NCI-H128 (cell line): ENCODE results near the gene UBA7.
A peak's percentile ranks its signal among the peaks of the same experiment; 100 is the strongest.
"Not testable (repeated sequence)": the region's sequence is repeated elsewhere in the genome, so short reads cannot be mapped to it uniquely, and the experiment has no call there.

Experiments
- DNase-seq: peaks from one replicate; lab custom pipeline; 2025; ENCODE audit not compliant: unreplicated experiment; lab: John Stamatoyannopoulos, UW

UBA7 gene, protein sequence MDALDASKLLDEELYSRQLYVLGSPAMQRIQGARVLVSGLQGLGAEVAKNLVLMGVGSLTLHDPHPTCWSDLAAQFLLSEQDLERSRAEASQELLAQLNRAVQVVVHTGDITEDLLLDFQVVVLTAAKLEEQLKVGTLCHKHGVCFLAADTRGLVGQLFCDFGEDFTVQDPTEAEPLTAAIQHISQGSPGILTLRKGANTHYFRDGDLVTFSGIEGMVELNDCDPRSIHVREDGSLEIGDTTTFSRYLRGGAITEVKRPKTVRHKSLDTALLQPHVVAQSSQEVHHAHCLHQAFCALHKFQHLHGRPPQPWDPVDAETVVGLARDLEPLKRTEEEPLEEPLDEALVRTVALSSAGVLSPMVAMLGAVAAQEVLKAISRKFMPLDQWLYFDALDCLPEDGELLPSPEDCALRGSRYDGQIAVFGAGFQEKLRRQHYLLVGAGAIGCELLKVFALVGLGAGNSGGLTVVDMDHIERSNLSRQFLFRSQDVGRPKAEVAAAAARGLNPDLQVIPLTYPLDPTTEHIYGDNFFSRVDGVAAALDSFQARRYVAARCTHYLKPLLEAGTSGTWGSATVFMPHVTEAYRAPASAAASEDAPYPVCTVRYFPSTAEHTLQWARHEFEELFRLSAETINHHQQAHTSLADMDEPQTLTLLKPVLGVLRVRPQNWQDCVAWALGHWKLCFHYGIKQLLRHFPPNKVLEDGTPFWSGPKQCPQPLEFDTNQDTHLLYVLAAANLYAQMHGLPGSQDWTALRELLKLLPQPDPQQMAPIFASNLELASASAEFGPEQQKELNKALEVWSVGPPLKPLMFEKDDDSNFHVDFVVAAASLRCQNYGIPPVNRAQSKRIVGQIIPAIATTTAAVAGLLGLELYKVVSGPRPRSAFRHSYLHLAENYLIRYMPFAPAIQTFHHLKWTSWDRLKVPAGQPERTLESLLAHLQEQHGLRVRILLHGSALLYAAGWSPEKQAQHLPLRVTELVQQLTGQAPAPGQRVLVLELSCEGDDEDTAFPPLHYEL

DNA sequence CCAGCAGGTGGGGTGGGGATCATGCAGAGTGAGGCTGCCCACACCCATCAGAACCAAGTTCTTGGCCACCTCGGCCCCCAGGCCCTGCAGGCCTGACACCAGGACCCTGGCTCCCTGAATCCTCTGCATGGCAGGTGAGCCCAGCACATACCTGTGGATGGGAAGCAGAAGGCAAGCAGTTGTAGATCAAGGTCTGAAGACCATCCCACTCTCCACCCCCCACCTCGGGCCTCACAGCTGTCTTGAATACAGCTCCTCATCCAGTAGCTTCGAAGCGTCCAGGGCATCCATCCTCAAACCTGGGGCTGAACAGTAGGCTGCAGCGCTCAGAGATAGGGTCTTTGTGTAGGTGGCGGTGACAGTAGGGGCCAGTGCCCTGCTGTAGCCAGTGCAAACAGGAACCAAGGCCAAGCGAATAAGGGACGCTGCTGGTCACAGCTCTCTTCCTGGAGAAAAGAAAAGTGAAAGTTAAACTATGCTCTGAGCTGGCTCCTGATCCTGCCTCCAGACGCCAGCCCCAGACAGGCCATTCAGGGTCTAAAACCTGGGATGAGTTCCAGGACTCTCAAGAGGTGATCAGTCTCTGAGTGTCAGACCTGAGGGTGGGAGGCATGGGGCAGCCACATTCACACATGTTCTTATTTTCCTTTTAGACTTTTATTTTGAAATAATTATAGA lies at the start of gene UBA7:
Gene UBA7 (minus strand): TSS at position 457 of the 678 bp plus-strand sequence. CDS start 166 bp downstream, at position 291.
- no peak for DNase-seq

DNA sequence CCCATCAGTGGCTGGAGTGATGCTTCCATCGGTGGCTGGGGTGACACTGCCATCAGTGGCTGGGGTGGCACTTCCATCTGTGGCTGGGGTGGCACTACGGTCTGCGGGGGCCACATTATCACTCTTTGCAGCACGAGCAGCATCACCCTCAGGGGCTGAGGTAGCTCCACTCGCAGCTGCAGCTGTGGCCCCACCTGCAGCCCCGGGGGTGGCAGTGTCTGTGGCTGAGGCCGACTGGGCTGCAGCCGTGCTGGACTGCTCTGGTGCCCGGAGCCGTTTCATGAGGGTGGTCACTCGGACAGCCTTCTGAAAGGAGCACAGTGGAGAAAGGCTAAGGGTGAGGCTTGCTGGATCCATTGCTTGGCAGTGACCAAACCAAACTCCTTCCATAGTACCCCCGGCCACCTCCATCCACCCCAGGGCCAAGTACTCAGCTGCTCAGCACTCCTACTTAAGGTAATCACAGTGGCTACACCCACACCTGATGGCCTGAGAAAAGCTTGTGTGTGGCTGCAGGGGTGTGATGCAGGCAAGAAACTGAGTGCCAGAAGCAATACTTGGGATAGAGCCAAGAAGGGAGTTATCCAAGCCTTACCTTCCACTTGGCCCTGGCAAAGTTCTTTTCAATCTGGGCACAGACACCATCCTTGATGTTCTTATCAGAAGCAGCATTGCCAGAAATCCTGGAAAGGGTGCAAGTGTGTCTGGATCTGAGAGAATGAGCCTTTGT lies 46.0 kb upstream of the UBA7 start:
- no peak for DNase-seq

GRCh38 chr3:49856181-49857005 lies 42.6 kb upstream of the UBA7 start, which contains the start of gene TRAIP:
TRAIP (minus strand) TSS chr3:49856564; CDS start chr3:49856453, 111 bp downstream.
- DNase-seq, result peak; percentile 97

GRCh38 chr3:49855662-49856061 lies 41.9 kb upstream of the UBA7 start:
- DNase-seq, result no peak

DNA sequence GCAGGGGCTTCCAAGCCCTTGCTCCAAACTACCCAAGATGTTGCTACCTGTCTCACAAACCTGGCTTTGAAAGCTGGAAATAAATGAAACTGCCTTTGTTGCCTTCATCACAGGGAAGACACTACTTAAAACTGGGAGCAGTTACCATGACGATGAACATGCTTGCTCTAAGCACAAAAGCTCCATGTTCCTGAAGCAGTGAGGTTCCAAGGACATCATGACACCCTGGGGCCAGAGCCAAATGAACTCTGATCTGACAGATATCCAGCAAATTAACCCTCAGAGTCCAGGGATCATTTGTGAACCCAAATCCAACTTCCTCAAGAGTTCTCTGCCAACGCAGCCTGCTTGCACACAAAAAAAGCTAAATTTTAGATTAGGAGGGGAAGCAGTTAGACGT lies 31.9 kb upstream of the UBA7 start:
- DNase-seq, result no peak

DNA sequence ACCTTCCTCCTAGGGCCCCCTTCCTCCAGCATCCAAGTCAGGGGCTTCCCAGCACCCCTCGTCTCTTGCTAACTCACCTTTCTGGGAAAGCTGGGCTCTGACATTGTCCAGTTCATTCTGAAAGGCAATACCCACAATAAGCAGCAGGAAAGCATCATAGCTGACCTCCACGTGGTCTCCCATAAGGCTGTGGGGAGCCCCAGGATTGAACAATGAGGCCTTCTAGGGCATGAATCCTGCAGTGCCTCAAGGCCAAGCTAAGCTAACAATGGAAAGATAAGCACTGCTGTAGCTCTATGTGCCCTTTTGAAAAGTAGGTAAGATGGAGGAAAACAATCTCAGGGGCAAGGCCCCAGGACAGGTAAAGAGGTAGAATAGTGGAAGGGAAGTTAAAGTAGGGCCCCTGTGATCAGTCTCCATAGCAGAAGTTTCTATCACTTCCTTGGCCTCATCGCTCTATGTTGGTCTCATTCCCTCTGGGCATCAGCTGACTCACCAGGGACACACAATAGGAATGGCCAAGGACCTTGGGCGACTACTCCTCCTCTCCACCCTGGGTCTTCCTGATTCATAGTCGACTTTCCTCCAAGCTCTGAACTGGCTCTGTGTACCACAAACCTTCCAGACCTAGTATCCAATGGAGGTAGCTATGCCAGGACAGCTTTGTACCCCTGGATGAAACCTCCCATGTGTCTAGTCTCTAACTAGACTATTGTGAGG lies 30.9 kb upstream of the UBA7 start:
- DNase-seq, result no peak

DNA sequence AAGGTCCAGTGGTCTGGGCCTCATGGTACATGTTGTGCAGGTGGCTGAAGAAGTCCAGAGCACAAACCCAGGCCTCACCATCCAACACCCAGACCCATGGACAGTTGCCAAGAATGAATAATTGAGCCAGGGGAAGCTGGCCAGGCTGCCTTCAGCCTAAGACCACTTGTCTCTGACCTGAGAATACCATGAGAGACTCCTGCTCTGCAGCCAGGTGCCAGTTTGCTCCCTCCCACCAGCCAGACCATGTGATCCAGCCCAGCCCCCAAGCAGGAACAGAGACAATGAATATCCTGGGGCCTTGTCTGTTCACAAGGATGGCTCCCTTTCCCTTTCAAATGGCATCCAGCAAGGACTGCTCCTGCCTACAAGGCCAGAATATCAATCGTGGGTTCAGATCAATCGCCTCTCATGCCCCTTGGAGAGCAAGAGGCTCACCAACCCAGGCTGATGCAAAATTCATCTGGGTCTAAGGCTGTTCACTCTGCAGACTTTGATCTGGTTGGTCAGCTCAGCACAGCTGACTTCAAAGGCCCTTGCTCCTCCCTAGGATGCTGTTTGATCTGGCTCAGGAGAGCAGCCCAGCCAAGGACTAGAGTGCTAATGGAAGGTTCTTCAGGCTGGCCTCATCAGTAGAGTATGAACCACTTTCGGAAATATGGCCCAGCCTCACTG lies 29.2 kb upstream of the UBA7 start:
- no peak for DNase-seq

DNA sequence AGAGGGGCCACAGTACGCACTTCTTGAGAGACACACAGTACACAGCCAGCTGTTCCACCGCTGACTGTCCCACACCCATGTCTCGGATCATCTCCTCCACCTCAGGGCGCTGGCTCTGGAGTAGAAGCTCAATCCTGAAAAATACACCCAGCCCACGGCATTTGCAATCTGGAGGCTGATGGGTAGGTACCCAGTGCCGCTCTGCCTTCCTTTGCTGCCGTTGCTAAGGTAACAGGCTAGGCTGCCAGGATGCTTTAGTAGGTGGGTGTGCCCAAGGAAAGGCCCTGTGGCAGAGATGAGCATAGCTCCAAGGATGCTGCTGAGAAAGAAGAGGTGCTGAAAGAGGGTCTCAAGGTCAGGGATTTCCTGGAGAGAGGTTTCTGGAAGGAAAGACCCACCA lies 28.1 kb upstream of the UBA7 start:
- no peak for DNase-seq

GRCh38 chr3:49841126-49841696 lies 27.5 kb upstream of the UBA7 start:
- no peak for DNase-seq

DNA sequence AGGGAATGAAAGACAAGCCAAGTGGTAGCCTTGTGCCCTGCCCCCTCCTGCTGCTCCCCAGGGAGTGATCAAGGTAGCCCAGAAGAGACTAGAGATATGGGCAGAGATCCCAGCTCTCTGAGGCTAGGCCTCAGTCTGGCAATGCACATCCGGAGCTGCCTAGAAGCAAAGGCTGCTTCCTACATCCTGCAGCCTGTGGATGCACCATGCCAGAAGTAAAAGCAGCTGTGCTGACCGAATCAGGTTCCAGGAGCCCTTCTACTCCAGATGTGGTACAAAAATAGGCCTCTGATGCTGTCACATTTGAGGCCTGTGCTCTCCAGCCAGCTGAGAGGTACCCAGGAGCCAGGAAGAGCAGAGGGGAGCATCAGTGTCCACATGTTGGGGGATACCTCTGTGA lies 26.6 kb upstream of the UBA7 start:
- DNase-seq, result no peak

GRCh38 chr3:49839193-49839809 lies 25.5 kb upstream of the UBA7 start:
- peak; percentile 51 for DNase-seq

GRCh38 chr3:49831341-49831740 lies 17.6 kb upstream of the UBA7 start:
- DNase-seq, result no peak

DNA sequence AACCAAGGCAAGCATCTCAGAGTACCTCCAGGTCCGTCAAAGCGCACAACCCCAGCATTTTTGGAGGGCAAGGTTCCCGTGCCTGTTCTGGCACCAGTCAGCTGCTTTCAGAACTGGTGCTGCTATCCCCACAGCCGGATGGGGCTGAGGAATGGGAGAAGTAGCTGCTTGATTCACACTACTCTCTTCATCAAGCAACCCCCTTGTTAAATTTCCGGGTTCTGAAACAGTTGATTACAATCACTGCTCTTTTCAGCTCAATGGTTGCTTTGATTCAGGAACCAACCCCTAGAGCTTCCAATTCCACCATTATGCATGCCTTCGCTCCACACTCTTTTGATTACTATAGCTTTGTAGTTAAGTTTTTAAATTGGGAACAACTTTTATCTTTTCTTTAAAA lies 12.3 kb upstream of the UBA7 start:
- no peak for DNase-seq

GRCh38 chr3:49823131-49823530 lies 9.4 kb upstream of the UBA7 start:
- DNase-seq, result not testable (repeated sequence)

- no peak for DNase-seq
Measured at GRCh38 chr3:49812916-49813496, 747 bp downstream of the UBA7 start.

- no peak for DNase-seq
Measured at GRCh38 chr3:49807431-49808114, 6.2 kb downstream of the UBA7 start.

DNA sequence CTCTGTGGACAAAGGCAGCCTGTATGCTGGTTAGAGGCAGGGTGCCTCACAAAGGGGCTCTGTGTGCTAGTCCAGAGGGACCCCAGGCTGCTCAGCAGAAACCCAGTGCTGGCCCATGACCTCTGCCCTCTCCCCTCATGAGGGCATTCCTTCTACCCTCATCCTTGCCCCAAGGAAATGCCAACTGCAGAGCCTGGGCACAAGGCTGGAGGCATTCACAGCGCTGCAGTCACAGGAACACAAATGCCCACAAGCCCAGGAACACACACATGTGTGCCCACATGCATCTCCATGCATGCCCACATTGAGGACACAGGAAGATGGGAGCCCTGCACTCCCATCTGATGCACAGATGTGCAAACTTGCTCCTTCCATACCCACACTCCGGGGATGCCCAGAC lies 6.9 kb downstream of the UBA7 start:
- DNase-seq, result no peak
